ENCODE results near the gene CCDC85B.

CCDC85B gene

GRCh38 chr11:65934014-65934413 lies 43.5 kb downstream of the CCDC85B start:
- DNase-seq (ENCODE audit: low read depth in 3 of 3): no peak

GRCh38 chr11:65937766-65938165 lies 47.3 kb downstream of the CCDC85B start:
- no peak for DNase-seq (ENCODE audit: low read depth in 3 of 3)

All from stimulated activated CD4-positive, alpha-beta T cell treated with anti-CD3 and anti-CD28 coated beads, TNF-alpha, amount 100 ng/mL, for 48 hours (primary cell).